GM12874 (cell line): ENCODE data around the gene TAP1.

Source experiments
- CTCF ChIP-seq: IDR thresholded peaks from 2 replicates; pipeline ENCODE4 v1.5.1; 2011; ENCODE audit warnings: low read depth, mild to moderate bottlenecking, control low read depth, low read length, moderate library complexity; ENCODE audit not compliant: insufficient read depth

Gene TAP1

GRCh38 chr6:32842690-32843089 lies 10.8 kb downstream of the TAP1 start:
- no peak for TF ChIP-seq CTCF

- no peak for TF ChIP-seq CTCF
Observed at GRCh38 chr6:32842021-32842650, 11.4 kb downstream of the TAP1 start.

GRCh38 chr6:32840604-32841246 lies 12.8 kb downstream of the TAP1 start:
- no peak for TF ChIP-seq CTCF

- TF ChIP-seq CTCF: no peak
Observed at GRCh38 chr6:32839356-32839755, 14.1 kb downstream of the TAP1 start.

- peak; percentile 93 for TF ChIP-seq CTCF
Observed at GRCh38 chr6:32838114-32838958, 15.2 kb downstream of the TAP1 start, which contains the start of gene TAP2. TAP2 (minus strand) TSS chr6:32838739; CDS start chr6:32838233, 506 bp downstream.

GRCh38 chr6:32837651-32838113 lies 15.8 kb downstream of the TAP1 start:
- TF ChIP-seq CTCF: no peak

- no peak for TF ChIP-seq CTCF
Observed at GRCh38 chr6:32836873-32837272, 16.6 kb downstream of the TAP1 start.
